HUDEP-2 (cell line): ENCODE results near the gene MGAT5B.

Experiments used
- DNase-seq, 76 experiments: peaks; one replicate each; lab custom pipeline; 2025; ENCODE audit not compliant: unreplicated experiment in 76 of 76; lab: John Stamatoyannopoulos, UW

Gene MGAT5B

GRCh38 chr17:76946111-76946771 lies 78.0 kb downstream of the MGAT5B start:
- no peak for DNase-seq

- DNase-seq, result no peak
These were observed 78.5 kb downstream of the MGAT5B start for GRCh38 chr17:76946772-76947135.

- no peak for DNase-seq
These were observed 79.1 kb downstream of the MGAT5B start for GRCh38 chr17:76947309-76947708.

DNA sequence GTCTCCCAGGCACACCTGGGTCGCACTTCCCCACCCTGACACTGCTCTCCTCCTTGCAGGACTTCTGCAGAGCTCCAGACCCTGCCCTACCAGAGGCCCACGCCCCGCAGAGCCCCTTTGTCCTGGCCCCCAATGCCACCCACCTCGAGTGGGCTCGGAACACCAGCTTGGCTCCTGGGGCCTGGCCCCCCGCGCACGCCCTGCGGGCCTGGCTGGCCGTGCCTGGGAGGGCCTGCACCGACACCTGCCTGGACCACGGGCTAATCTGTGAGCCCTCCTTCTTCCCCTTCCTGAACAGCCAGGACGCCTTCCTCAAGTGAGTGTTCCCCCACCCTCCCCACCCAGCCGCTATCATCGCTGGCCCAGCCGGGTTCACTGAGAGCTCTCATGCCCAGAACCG lies 79.6 kb downstream of the MGAT5B start:
- no peak for DNase-seq

DNA sequence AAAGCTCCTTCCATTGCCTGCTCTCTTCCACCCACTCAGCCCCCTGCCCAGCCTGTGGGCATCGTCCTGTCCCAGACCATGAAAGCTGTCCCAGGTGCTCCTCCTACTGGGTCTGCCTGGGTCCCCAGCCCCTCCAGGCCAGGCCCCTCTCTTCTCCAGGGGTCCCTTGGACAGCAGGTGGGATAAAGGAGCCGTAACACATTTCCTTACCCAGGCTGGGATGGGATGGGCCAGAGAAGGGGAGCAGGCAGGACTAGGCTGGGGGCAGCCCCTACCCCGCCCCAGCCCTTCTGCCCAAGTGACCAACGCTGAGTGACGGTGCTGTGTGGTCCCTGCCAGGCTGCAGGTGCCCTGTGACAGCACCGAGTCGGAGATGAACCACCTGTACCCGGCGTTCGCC lies 80.1 kb downstream of the MGAT5B start:
- no peak for DNase-seq

- DNase-seq, result no peak
These were observed 80.6 kb downstream of the MGAT5B start for GRCh38 chr17:76948726-76949342.

- no peak for DNase-seq
These were observed 81.9 kb downstream of the MGAT5B start for GRCh38 chr17:76949913-76950695.

DNA sequence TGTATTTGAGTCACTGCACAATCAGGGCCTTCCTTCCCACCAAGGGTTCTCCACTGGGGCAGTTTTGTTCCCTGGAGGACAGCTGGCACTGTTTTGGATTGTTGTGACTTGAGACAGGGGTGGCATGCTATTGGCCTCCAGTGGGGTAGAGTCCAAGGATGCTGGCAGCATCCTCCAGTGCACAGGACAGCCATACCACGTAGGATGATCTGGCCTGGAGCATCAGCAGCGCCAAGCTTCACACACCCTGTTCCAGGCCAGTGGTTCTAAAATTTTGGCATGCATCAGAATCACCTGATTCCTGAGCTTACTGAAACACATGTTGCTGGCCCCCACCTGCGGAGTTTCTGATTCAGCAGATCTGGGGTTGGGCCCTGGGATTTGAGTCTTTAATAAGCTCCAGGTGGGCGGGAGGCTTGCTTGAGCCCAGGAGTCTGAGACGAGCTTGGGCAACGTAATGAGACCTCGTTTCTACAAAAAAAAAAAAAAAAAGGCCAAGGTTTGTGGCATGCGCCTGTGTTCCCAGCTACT lies 83.2 kb downstream of the MGAT5B start:
- no peak for DNase-seq

- no peak for DNase-seq
These were observed 84.2 kb downstream of the MGAT5B start for GRCh38 chr17:76952402-76952801.

DNA sequence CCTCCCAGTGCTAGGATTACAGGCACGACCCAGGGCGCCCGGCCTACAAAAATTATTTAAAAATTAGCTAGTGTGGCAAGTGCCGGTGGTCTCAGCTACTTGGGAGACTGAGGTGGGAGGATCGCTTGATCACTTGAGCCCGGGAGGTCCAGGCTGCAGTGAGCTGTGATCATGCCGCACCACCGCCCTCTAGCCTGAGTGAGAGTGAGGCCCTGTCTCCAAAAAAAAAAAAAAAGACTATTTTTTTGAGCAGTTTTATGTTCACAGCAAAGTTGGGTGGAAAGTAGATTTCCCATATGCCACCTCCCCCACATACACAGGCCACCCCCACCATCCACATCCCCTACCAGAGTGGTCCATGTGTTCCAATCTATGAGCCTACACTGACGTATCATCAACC lies 84.9 kb downstream of the MGAT5B start:
- no peak for DNase-seq

DNA sequence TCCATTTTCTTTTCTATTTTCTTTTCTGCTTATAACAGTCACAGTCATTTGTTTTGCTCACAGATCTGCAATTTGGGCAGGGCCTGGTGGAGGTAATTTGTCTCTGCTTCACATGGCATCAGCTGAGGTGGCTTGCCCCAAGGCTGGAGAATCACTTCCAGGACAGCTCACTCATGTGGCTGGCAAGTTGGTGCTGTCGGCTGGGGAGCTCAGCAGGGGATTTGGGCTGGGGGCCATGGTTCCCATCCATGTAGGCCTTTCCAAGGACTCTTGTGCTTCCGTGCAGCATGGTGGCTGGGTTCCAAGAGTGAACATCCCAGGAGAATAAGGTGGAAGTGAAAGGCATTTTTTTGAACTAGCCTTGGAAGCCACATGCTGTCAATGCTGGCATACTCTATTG lies 85.7 kb downstream of the MGAT5B start:
- no peak for DNase-seq

- no peak for DNase-seq
These were observed 87.0 kb downstream of the MGAT5B start for GRCh38 chr17:76955191-76955590.

DNA sequence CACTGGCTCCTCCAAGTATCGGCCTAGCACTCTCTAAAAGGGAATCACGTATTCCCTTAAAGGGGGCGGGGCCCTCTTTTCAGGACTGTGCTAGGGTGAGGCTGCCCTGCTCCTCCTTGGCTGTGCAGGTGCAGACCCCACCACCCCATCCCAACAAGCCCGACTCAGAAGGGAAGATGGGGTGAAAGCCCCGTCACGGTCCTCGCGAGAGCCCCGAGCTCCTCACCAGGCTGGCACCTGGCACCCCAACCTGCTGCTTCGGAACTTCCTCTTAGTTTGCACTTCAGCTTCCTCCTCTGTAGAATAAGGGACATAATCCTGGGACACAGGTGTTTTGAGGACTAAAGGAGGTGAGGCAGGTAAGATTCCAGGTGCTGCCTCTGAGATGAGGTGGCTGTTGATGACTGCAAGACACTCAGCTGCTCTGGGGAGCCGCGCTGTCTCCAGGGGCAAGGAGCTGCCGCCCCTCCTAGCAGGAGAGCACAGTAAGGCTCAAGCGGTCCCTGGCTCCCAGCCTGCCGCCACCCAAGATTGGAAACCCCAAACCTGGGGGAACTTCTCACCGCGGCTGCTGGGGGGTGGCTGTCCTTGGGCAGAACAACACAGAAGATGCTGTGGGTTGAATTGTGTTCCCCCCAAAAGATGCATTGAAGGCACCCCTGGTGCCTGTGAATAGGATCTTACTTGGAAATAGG lies 88.8 kb downstream of the MGAT5B start:
- no peak for DNase-seq

DNA sequence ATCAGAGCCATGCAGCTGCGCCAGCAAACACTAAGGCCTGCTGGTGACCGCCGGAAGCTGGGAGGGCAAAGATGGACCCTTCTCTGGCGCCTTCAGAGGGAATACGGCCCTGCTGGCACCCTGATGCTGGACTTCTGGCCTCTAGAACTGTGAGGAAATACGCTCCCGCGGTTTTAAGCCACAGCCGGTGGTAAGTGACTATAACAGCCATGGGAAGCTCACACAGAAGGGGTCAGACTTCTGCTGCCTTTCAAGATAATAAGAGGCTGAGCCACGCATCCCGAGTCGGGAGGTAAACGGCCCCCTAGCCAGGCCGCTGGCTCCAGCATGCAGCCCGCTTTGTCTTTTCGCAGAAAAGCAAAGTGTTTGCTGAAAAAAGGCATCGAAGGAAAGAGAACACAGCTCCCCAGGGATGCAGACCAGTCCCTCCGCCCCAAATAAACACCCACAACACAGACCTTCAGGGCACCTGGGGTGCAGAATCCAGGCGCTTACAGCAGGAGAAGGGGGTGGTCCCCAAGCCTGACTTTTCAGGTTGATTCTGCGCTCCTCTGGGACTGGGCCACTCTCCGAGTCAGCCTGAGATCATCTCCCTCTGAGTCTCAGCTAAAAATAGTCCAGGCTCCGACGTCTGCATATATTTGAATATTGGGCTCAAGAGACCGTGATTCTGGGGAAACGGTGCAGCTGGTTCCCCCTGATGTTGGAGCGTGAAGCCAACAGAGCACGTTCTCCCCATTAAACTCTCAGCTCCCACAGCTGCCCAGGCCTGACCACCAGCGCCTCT lies 89.7 kb downstream of the MGAT5B start:
- no peak for DNase-seq

GRCh38 chr17:76958974-76959373 lies 90.8 kb downstream of the MGAT5B start:
- DNase-seq, result no peak

DNA sequence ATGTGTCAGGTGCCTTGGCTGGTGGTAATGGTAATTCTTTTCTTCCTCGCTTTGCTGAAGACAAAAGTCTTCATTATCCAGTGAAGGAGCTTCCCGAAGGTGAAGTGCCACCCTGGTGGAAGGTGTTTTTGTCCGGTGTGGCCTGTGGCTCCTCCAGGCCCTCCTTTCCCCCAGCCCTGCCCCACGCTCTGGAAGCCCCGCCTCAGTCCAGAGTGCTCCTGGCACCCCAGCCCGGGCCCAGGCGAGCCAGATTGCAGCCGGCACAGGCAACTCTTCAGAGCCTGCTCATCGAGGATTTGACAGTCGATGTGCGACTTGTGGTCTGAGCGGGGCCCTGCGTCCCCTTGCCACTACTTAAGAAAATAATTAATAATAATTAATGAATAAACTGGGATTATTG lies 93.7 kb downstream of the MGAT5B start:
- no peak for DNase-seq

- no peak for DNase-seq
These were observed 94.7 kb downstream of the MGAT5B start for GRCh38 chr17:76962858-76963257.

- DNase-seq, result no peak
These were observed 97.8 kb downstream of the MGAT5B start for GRCh38 chr17:76966016-76966415.

DNA sequence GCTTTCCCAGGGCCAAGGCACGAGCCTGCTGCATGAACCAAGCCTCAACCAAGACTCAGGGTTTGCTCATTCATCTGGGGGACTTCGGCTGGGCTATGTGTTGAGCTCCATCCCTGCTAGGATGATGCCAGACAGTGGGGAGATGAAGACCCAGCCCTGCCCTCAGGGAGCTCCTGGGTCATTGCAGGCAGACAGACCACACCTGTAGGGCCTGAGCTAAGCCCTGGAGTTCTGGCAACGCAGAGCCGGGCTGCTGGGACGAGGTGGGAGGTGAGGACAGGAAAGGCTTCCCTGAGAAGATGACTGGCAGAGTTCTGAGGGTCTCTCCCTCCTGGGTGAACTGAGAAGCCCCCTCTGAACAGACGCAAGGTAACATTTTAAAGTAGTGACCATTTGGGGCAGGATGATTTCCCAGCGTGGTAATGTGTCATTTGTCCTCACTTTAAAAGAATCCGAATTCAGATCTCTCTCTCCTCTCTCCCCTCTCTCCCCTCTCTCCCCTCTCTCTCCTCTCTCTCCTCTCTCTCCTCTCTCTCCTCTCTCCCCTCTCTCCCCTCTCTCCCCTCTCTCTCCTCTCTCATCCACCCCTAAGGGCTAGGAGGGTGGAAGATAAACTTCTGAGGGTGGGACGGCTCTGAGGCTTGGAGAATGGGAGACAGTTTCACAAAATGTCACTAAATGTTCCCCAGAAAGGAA lies 98.4 kb downstream of the MGAT5B start:
- no peak for DNase-seq

DNA sequence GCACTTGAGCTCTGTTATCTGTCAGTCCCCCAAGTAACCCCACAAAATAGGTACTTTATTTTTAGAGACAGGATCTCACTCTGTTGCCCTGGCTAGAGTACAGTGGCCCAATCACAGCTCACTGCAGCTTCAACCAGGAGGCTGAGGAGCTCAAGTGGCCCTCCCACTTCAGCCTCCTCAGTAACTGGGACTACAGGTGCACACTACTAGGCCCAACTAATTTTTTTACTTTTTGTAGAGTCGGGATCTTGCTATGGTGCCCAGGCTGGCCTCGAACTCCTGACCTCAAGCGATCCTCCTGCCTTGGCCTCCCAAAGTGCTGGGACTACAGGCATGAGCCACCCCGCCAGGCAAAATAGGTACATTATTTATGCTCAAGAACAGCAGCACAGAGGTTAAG lies 99.6 kb downstream of the MGAT5B start:
- no peak for DNase-seq
